ENCODE results near the gene RNF214. TPM values are rescaled to one million over a fixed set of nuclear protein-coding genes. Genes with fewer than 3 reads are reported as not detected.
A peak's percentile ranks its signal among the peaks of the same experiment; 100 is the strongest.

Gene RNF214
- polyA plus RNA-seq, 4 donors, result 23.4 to 34.8 (median 31.5) TPM

GRCh38 chr11:117212697-117213355 is 19.6 kb upstream of the RNF214 start:
- DNase-seq (ENCODE audit: low read depth in 4 of 4, low spot score in 3 of 4), result no peak

GRCh38 chr11:117214404-117215110 is 17.9 kb upstream of the RNF214 start:
- no peak for DNase-seq (ENCODE audit: low read depth in 4 of 4, low spot score in 3 of 4)

GRCh38 chr11:117217141-117218084 is 15.1 kb upstream of the RNF214 start:
- DNase-seq (ENCODE audit: low read depth in 4 of 4, low spot score in 3 of 4), result no peak

GRCh38 chr11:117218133-117218915 is 14.1 kb upstream of the RNF214 start:
- DNase-seq (ENCODE audit: low read depth in 4 of 4, low spot score in 3 of 4), result no peak

GRCh38 chr11:117219001-117219400 is 13.5 kb upstream of the RNF214 start:
- DNase-seq (ENCODE audit: low read depth in 4 of 4, low spot score in 3 of 4), result no peak

GRCh38 chr11:117219455-117219854 is 13.0 kb upstream of the RNF214 start:
- no peak for DNase-seq (ENCODE audit: low read depth in 4 of 4, low spot score in 3 of 4)

GRCh38 chr11:117219995-117220394 is 12.5 kb upstream of the RNF214 start:
- no peak for DNase-seq (ENCODE audit: low read depth in 4 of 4, low spot score in 3 of 4)

GRCh38 chr11:117220568-117220967 is 11.9 kb upstream of the RNF214 start:
- DNase-seq (ENCODE audit: low read depth in 4 of 4, low spot score in 3 of 4), result no peak

GRCh38 chr11:117220999-117221774 is 11.3 kb upstream of the RNF214 start:
- DNase-seq (ENCODE audit: low read depth in 4 of 4, low spot score in 3 of 4), result no peak

- no peak for DNase-seq (ENCODE audit: low read depth in 4 of 4, low spot score in 3 of 4)
Measured at GRCh38 chr11:117221775-117222517, 10.5 kb upstream of the RNF214 start.

GRCh38 chr11:117222991-117223740 is 9.3 kb upstream of the RNF214 start:
- no peak for DNase-seq (ENCODE audit: low read depth in 4 of 4, low spot score in 3 of 4)

- DNase-seq (ENCODE audit: low read depth in 4 of 4, low spot score in 3 of 4), result no peak
Measured at GRCh38 chr11:117223741-117224689, 8.5 kb upstream of the RNF214 start.

- DNase-seq (ENCODE audit: low read depth in 4 of 4, low spot score in 3 of 4), result no peak
Measured at GRCh38 chr11:117225553-117226170, 6.8 kb upstream of the RNF214 start.

GRCh38 chr11:117226388-117227385 is 5.8 kb upstream of the RNF214 start:
- peak in 3 of 4 donors; percentile 59 to 75 (median 69) for DNase-seq (ENCODE audit: low read depth in 4 of 4, low spot score in 3 of 4)

GRCh38 chr11:117228091-117228490 is 4.4 kb upstream of the RNF214 start:
- DNase-seq (ENCODE audit: low read depth in 4 of 4, low spot score in 3 of 4), result no peak

Data from left renal pelvis (tissue), 4 donors.